GM12801 (cell line): ENCODE results near the gene MROH8.

Experiments
- CTCF ChIP-seq: IDR thresholded peaks from one replicate; pipeline ENCODE4 v1.5.1; 2011; ENCODE audit warnings: control low read depth; ENCODE audit not compliant: insufficient read length; ENCODE audit errors: extremely low read depth

MROH8 gene

GRCh38 chr20:37108676-37109075, 70.7 kb downstream of the MROH8 start:
- no peak for TF ChIP-seq CTCF

DNA sequence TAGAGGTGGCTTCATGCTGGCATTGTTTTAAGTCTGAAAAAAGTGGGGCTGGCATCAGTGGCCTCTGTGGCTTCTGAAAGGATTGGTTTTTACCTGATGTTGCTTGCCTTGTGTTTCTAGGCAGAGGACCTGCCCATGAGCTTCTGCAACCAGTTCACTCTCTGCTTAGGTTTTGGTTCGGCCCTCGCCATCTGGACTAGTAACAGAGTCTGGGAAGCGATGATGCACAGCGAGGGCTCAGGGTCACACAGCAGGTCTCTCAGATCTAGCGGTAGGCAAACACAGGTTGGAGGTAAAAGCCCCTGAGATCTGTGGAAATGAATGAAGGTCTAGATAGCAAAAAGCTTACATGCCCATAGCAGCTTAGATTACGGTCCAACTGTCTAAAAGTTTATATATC, 76.8 kb downstream of the MROH8 start:
- TF ChIP-seq CTCF, result no peak

DNA sequence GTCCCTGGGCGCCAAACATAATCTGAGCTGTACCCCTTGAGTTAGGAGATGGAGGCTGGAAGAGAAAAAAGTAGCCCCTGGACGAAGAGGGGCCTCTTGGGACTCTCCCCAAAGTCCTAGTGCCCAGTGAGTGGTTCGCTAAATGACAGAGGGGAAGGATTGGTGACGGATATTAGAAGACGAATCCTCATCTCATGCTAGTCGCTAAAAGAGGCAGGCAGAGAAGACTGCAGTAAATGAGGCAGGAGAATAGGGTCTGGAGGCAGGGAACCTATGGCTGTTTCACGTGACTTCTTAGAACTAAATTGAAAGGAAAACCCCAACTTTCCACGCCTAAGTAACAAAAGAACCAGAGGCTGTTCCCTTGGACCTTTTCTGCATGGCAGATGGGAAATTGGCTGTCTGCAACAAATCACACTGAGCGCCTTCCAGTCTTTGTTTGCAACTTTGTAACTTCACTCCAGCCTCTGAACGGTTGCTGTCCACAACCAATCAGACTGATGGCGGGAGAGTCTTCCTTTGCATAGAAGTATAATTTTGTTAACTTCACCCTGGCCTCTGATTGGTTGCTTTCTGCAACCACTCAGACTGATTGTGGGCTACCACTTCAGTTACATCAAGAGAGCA, 82.8 kb downstream of the MROH8 start:
- TF ChIP-seq CTCF, result no peak

DNA sequence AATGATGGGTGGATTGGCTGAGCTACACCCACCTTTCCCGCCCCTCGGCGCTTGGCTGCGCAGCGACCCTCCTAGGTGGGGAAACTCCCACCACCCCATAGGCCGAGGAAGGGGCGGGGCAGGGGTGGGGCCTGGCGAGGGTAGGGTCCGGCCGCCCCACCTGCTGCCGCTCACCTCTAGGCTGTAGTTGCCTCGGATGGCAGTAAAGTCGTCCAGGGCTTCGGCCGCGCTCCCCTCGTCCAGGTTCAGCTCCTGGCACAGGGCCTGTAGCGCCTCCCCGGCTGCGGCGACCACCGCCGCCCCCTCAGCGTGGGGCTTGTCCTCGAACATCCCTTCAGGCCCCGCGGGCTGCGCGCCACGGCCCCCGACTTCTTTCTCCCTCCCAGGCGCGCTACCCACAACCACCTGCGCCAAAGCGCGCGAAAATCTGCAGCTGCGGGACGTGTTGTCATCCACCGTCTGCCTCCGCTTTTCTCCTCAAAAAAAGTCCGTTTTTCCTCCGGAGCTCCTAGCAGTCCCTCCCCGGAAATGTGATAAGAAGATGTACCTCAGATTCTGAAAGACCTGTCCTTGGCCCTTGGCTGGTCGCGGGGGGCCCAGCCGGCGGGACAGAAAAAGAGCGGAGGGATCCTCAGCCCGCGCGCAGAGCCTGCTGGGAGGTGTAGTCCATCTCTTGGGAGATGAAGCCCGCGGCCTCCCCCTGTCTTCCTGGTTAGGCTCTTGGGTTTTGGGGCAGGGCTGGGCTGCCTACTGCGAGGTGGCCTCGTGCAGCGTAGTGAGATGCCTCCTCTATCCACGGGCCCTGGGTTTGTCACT, 83.5 kb downstream of the MROH8 start, which contains the start of gene RBL1:
Gene RBL1, minus strand, starts transcription at position 399 of the 816 bp plus-strand sequence. Its CDS starts 69 bp downstream, at position 330.
- TF ChIP-seq CTCF, result no peak

DNA sequence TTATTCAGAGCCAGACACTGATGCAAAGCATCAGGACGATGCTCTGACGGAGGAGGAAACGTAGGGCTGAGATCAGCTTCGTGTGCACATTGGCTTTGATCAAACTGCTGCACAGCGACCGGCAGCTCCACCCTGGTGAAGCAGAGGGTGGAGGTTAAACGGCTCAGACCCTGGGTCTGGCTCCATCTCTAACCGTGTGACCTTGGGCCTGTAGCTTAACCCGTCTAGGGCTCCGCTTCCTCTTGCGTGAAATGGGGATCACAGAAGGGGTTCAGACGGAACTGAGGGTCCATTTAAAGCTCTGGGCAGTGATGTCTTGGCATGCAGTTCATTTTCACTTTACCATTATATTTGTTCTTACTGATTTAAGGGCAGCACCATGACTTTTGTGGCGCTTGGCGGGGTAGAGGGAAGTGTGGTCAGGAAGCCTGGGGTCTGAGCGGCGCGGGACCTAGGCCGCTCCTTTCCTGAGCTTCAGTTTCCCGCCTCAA, 84.2 kb downstream of the MROH8 start:
- TF ChIP-seq CTCF, result no peak

GRCh38 chr20:37090407-37090806, 88.9 kb downstream of the MROH8 start:
- TF ChIP-seq CTCF, result no peak

DNA sequence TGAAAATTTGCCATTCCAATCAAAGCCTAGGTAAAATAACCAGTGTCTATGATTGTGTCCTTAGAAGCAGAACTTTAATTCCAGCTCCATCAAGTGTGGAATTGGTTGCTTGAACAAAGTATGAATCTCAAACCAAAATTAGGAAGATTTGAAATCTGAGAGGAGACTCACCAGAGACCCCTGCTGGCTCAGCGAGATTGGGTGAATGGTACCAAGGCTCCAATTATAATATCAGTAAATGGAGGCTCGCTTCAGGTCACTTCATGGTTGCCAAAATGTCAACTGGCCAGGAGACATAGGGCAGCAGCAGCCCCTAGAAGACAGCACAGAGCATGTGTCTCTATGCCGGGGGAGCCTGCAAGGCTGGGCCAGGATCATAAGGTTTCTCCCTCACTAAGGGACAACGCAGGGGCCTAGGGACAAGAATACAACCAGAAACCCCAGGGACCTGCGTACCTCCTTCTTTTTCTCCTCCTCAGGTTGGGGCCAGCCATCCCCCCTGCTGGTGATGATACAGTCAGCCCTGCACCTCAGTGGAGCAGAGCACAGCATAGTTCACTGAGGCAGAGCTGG, 97.5 kb downstream of the MROH8 start:
- TF ChIP-seq CTCF, result no peak
